ENCODE results near the gene ATG4A.

Gene ATG4A

GRCh38 chrX:108070891-108071290 lies 20.7 kb upstream of the ATG4A start:
- Histone ChIP-seq H3K4me2 (ENCODE audit: low read length) (no peak overlapping the region), H3K36me3 (ENCODE audit: insufficient read depth, low read length) (no peaks in the 10 kb centered on the region), H3K4me3 (ENCODE audit: low read depth, low read length, poor library complexity, severe bottlenecking) (no peak overlapping the region), H3K4me1 (ENCODE audit: insufficient read depth, low read length, severe bottlenecking) (no peaks in the 10 kb centered on the region), H3K27ac (ENCODE audit: low read depth, low read length, poor library complexity, severe bottlenecking) (no peak overlapping the region), H3K27me3 (ENCODE audit: insufficient read depth, low read length) (no peaks in the 10 kb centered on the region), H4K20me1 (ENCODE audit: insufficient read depth, low read length) (no peaks in the 10 kb centered on the region), H3K9me2 (ENCODE audit: low read depth, low read length) (no peaks in the 10 kb centered on the region), H3K79me2 (ENCODE audit: insufficient read depth, low read length) (no peaks in the 10 kb centered on the region), H3K9me3 (ENCODE audit: low read length) (no peaks in the 10 kb centered on the region), H3K9ac (ENCODE audit: low read length) (no peak overlapping the region), H3F3A (ENCODE audit: insufficient read depth, low read length) (no peaks in the 10 kb centered on the region), H2AFZ (ENCODE audit: low read length) (no peak overlapping the region)
- TF ChIP-seq, protein P1, sequence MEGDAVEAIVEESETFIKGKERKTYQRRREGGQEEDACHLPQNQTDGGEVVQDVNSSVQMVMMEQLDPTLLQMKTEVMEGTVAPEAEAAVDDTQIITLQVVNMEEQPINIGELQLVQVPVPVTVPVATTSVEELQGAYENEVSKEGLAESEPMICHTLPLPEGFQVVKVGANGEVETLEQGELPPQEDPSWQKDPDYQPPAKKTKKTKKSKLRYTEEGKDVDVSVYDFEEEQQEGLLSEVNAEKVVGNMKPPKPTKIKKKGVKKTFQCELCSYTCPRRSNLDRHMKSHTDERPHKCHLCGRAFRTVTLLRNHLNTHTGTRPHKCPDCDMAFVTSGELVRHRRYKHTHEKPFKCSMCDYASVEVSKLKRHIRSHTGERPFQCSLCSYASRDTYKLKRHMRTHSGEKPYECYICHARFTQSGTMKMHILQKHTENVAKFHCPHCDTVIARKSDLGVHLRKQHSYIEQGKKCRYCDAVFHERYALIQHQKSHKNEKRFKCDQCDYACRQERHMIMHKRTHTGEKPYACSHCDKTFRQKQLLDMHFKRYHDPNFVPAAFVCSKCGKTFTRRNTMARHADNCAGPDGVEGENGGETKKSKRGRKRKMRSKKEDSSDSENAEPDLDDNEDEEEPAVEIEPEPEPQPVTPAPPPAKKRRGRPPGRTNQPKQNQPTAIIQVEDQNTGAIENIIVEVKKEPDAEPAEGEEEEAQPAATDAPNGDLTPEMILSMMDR (IDR thresholded peaks at IDR 0.05; ENCODE audit: low read length): no peak
- no peak for TF ChIP-seq EZH2 (IDR thresholded peaks at IDR 0.05; ENCODE audit: borderline replicate concordance, low read length)

GRCh38 chrX:108071578-108071977 lies 20.0 kb upstream of the ATG4A start:
- Histone ChIP-seq H3F3A (ENCODE audit: insufficient read depth, low read length) (no peaks in the 10 kb centered on the region), H3K79me2 (ENCODE audit: insufficient read depth, low read length) (no peaks in the 10 kb centered on the region), H2AFZ (ENCODE audit: low read length) (no peak overlapping the region), H3K4me1 (ENCODE audit: insufficient read depth, low read length, severe bottlenecking) (no peaks in the 10 kb centered on the region), H3K4me2 (ENCODE audit: low read length) (no peak overlapping the region), H3K4me3 (ENCODE audit: low read depth, low read length, poor library complexity, severe bottlenecking) (no peak overlapping the region), H3K27ac (ENCODE audit: low read depth, low read length, poor library complexity, severe bottlenecking) (no peak overlapping the region), H3K36me3 (ENCODE audit: insufficient read depth, low read length) (no peaks in the 10 kb centered on the region), H3K9me2 (ENCODE audit: low read depth, low read length) (no peaks in the 10 kb centered on the region), H3K27me3 (ENCODE audit: insufficient read depth, low read length) (no peaks in the 10 kb centered on the region), H4K20me1 (ENCODE audit: insufficient read depth, low read length) (no peaks in the 10 kb centered on the region), H3K9ac (ENCODE audit: low read length) (no peak overlapping the region), H3K9me3 (ENCODE audit: low read length) (no peaks in the 10 kb centered on the region)
- no peak for TF ChIP-seq EZH2 (IDR thresholded peaks at IDR 0.05; ENCODE audit: borderline replicate concordance, low read length)
- TF ChIP-seq, protein P1 (IDR thresholded peaks at IDR 0.05; ENCODE audit: low read length): no peak

DNA sequence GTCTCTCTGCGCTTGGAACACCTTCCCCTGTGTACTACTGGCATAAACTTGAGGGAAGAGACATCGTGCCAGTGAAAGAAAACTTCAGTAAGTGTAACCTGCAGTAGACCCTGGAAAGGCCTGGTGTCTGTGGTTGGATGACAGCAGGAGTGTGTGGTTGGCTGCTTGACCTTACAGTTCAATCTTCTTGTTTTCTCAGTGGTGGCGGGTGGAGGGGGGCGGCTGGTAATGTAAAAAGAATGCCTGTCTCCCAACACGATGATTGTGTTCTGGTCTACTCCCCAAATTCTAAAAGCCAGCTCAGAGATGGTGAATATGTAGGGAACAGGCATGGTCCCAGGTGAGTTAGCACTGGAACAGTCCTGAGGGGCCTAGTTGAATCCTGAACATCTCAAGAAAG lies 18.8 kb upstream of the ATG4A start:
- Histone ChIP-seq H3K4me3 (ENCODE audit: low read depth, low read length, poor library complexity, severe bottlenecking) (no peak overlapping the region), H3K9me3 (ENCODE audit: low read length) (no peaks in the 10 kb centered on the region), H3K4me2 (ENCODE audit: low read length) (no peak overlapping the region), H4K20me1 (ENCODE audit: insufficient read depth, low read length) (no peaks in the 10 kb centered on the region), H3K36me3 (ENCODE audit: insufficient read depth, low read length) (no peaks in the 10 kb centered on the region), H3K27me3 (ENCODE audit: insufficient read depth, low read length) (no peaks in the 10 kb centered on the region), H3K9me2 (ENCODE audit: low read depth, low read length) (no peaks in the 10 kb centered on the region), H3K4me1 (ENCODE audit: insufficient read depth, low read length, severe bottlenecking) (no peaks in the 10 kb centered on the region), H3K79me2 (ENCODE audit: insufficient read depth, low read length) (no peaks in the 10 kb centered on the region), H3K9ac (ENCODE audit: low read length) (no peak overlapping the region), H2AFZ (ENCODE audit: low read length) (no peak overlapping the region), H3F3A (ENCODE audit: insufficient read depth, low read length) (no peaks in the 10 kb centered on the region), H3K27ac (ENCODE audit: low read depth, low read length, poor library complexity, severe bottlenecking) (no peak overlapping the region)
- TF ChIP-seq EZH2 (IDR thresholded peaks at IDR 0.05; ENCODE audit: borderline replicate concordance, low read length): no peak
- TF ChIP-seq, protein P1 (IDR thresholded peaks at IDR 0.05; ENCODE audit: low read length): no peak
